Bronchial epithelial cell (primary cell): ENCODE results near the gene NWD2. TPM values are rescaled to one million over a fixed set of nuclear protein-coding genes. Genes with fewer than 3 reads are reported as not detected.
"Not testable (repeated sequence)": the region's sequence is repeated elsewhere in the genome, so short reads cannot be mapped to it uniquely, and the experiment has no call there.

Experiments used
- DNase-seq: peaks from one replicate; pipeline ENCODE4 v3.0.0-alpha.2; 2010; ENCODE audit warnings: low read depth
- FAIRE-seq: peaks from 2 replicates; lab custom pipeline; 2011; peaks lifted over from hg19 to GRCh38; lab: Jason Lieb, UNC
- H3K27me3 ChIP-seq: 2 replicates; pipeline ENCODE4 v1.5.1; 2011; ENCODE audit warnings: low read length; ENCODE audit not compliant: control insufficient read depth, insufficient read depth
- H3K36me3 ChIP-seq: 2 replicates; pipeline ENCODE4 v1.5.1; 2011; ENCODE audit warnings: low read length; ENCODE audit not compliant: control insufficient read depth, insufficient read depth
- H3K4me3 ChIP-seq: 2 replicates; pipeline ENCODE4 v1.5.1; 2011; ENCODE audit warnings: mild to moderate bottlenecking, low read depth, low read length, control low read depth
- total RNA-seq: library from RNA; depleted of rRNA; stranded (reverse); fragments of >200 nt; gene quantifications from 2 replicates; pipeline ENCODE4 v1.2.1, GENCODE V29; 2014
- TF ChIP-seq, protein P1 (sequence below): IDR thresholded peaks from 2 replicates; pipeline ENCODE4 v1.5.1; 2011; ENCODE audit warnings: mild to moderate bottlenecking, moderate library complexity, low read length, control low read depth, inconsistent platforms; ENCODE audit not compliant: insufficient read depth, severe bottlenecking

NWD2 gene
- total RNA-seq, 1 donor from 2014 or later: 0.26 TPM

DNA sequence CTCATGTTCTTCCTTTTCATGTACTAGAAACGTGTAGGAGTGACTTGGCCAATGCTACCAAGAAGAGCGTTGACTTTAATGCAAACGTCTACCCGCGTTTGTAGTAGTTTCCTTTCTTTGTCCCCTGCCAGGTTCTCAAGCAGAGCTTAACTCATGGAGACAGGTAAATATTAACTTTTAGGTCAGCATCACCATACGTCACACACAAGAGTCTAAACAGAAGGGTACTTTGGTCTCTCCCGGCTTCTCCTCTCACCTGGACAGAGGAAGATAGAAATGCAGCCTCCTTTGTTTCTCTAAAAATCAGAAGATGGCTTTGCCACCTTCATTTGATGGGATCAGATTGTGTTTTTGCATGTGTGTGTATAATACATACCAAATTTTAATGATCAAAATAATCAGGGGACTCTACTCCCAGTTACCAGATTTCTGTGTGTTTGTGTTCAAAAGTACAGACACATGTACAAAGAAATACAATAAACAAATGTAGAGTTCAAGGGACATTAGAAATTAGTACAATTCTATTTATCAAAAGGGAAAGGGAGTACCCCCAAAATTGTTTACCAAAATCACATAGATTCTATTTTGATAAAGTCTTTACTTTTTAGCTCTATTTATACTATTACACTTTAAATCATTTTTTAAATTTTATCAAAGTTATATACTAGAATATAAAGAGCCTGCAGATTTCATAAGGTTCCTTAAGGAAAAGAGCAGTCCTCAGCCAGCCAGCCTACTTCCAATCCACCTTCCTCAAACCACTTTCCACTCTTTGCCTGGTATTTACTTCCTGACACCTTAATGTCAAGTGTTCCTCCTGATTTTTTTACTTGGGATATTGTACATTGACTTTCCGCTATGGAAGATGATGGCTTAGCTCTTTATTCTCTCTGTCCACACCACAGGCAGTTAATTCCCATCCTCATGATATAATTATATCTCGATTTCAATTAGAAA lies 246.1 kb downstream of the NWD2 start:
- DNase-seq (no peak), FAIRE-seq (no peak)
- TF ChIP-seq, protein P1, sequence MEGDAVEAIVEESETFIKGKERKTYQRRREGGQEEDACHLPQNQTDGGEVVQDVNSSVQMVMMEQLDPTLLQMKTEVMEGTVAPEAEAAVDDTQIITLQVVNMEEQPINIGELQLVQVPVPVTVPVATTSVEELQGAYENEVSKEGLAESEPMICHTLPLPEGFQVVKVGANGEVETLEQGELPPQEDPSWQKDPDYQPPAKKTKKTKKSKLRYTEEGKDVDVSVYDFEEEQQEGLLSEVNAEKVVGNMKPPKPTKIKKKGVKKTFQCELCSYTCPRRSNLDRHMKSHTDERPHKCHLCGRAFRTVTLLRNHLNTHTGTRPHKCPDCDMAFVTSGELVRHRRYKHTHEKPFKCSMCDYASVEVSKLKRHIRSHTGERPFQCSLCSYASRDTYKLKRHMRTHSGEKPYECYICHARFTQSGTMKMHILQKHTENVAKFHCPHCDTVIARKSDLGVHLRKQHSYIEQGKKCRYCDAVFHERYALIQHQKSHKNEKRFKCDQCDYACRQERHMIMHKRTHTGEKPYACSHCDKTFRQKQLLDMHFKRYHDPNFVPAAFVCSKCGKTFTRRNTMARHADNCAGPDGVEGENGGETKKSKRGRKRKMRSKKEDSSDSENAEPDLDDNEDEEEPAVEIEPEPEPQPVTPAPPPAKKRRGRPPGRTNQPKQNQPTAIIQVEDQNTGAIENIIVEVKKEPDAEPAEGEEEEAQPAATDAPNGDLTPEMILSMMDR: no peak
- Histone ChIP-seq H3K27me3 (no peaks in the 10 kb centered on the region), H3K4me3 (no peak overlapping the region), H3K36me3 (no peaks in the 10 kb centered on the region)

DNA sequence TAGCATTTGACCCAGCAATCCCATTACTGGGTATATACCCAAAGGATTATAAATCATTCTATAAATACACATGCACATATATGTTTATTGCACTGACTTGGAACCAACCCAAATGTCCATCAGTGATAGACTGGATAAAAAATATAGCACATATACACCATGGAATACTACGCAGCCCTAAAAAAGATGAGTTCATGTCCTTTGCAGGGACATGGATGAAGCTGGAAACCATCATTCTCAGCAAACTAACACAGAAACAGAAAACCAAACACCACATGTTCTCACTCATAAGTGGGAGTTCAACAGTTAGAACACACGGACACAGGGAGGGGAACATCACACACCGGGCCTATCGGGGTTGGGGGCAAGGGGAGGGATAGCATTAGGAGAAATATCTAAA lies 250.8 kb downstream of the NWD2 start:
- H3K4me3 ChIP-seq, H3K36me3 ChIP-seq, FAIRE-seq, H3K27me3 ChIP-seq, DNase-seq: not testable (repeated sequence)
